PC-3 (cell line): ENCODE results near the gene KRTAP10-11.

Experiments
- CTCF ChIP-seq: fragments of 300-600 bp; sonication (generic); conservative IDR thresholded peaks from 2 replicates; pipeline ENCODE4 v1.5.1; 2017; ENCODE audit warnings: antibody characterized with exemption, low read depth, mild to moderate bottlenecking, low read length
- EZH2 ChIP-seq: fragments of 300-600 bp; sonication (generic); IDR thresholded peaks from one replicate; pipeline ENCODE4 v1.6.1; 2017; ENCODE audit warnings: antibody characterized with exemption, mild to moderate bottlenecking, low read length; ENCODE audit not compliant: unreplicated experiment
- EZH2phosphoT487 ChIP-seq: fragments of 300-600 bp; sonication (generic); IDR thresholded peaks from 2 replicates; pipeline ENCODE4 v1.6.1; 2018; ENCODE audit warnings: mild to moderate bottlenecking, antibody characterized with exemption, low read length, borderline replicate concordance

- TF ChIP-seq CTCF = no peak
- TF ChIP-seq EZH2 = no peak
- no peak for TF ChIP-seq EZH2phosphoT487
Observed at GRCh38 chr21:44648557-44649311, 2.5 kb downstream of the KRTAP10-11 start.
